ENCODE measurements around the gene KCTD5. TPM values are rescaled to one million over a fixed set of nuclear protein-coding genes. Genes with fewer than 3 reads are reported as not detected.
"Not testable (repeated sequence)": the region's sequence is repeated elsewhere in the genome, so short reads cannot be mapped to it uniquely, and the experiment has no call there.

Gene KCTD5
- total and polyA plus RNA-seq, 2 experiments from 2014 or later: 32.6 to 32.9 TPM

DNA sequence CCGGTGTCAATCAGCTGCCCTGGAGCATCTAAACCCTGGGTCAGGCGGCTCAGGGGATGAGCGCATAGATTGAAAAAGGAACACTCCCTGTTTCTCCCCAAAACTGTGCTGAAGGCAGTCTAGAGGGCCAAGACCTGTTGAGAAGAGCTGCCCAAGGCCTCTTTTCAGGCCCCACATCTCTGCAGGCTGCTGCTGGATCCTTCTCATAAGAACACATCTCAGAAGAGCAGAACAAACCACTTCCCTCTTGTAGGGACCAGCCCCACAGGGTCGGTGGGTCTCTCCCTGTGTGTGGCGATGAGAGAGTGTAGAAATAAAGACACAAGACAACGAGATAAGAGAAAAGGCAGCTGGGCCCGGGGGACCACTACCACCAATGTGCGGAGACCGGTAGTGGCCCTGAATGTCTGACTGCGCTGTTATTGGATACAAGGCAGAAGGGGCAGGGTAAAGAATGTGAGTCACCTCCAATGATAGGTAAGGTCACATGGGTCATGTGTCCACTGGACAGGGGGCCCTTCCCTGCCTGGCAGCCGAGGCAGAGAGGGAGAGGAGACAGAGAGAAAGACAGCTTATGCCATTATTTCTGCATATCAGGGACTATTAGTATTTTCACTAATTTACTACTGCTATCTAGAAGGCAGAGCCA is 22.2 kb upstream of the KCTD5 start:
- not testable (repeated sequence) for H3K36me3 ChIP-seq; H3K4me3 ChIP-seq; H3K9me3 ChIP-seq (ENCODE audit: low read depth); H3K27me3 ChIP-seq; DNase-seq (ENCODE audit: low read depth in 1 of 2, low spot score in 1 of 2); H3K4me1 ChIP-seq (ENCODE audit: low read depth)
- H3K27ac ChIP-seq: peak overlapping the region; percentile 7

GRCh38 chr16:2660755-2661373 is 21.5 kb upstream of the KCTD5 start:
- H3K36me3 ChIP-seq; H3K4me1 ChIP-seq (ENCODE audit: low read depth): not testable (repeated sequence)

DNA sequence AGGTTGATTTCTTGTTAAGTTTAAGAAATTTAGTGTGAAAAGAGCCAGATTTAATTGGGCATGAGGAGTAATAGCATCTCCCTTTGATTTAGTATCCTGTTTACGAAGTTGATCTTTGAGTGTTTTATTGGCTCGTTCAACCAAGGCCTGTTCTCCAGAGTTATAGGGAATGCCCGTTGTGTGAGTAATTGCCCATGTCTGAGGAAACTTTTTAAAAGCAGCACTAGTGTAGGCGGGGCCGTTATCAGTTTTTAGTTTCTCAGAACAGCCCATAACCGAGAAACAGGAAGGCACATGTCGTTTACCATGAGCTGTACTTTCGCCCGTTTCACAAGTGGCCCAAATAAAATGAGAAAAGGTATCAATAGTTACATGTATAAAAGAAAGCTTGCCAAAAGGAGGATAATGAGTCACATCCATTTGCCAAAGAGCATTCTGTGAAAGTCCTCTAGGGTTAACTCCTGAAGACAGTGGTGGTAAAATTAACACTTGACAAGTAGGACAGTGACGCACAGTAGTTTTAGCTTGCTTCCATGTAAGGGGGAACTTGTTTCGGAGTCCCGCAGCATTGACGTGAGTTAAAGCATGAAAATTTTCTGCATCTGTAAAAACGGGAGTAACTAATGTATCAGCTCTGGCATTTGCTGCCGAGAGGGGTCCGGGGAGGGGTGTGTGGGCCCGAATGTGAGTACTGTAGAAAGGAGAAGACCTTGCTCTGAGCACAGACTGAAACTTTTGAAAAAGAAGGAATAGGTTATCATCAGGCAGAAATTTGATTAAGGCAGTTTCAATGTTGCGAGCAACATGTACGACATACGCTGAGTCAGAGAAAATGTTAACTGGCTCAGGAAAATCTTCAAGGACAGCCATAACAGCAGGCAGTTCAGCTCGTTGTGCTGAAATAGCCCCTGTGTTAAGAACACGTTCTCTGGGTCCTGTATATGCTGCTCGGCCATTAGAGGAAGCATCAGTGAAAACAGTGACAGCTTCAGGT is 18.5 kb upstream of the KCTD5 start:
- Histone ChIP-seq H3K9me3 (ENCODE audit: low read depth) (no peaks in the 10 kb centered on the region), H3K36me3 (peaks cover 6% of the 10 kb centered on the region), H3K27ac (peak overlapping the region; percentile 22), H3K27me3 (no peaks in the 10 kb centered on the region), H3K4me1 (ENCODE audit: low read depth) (no peaks in the 10 kb centered on the region), H3K4me3 (no peak overlapping the region)
- TF ChIP-seq, protein P1, sequence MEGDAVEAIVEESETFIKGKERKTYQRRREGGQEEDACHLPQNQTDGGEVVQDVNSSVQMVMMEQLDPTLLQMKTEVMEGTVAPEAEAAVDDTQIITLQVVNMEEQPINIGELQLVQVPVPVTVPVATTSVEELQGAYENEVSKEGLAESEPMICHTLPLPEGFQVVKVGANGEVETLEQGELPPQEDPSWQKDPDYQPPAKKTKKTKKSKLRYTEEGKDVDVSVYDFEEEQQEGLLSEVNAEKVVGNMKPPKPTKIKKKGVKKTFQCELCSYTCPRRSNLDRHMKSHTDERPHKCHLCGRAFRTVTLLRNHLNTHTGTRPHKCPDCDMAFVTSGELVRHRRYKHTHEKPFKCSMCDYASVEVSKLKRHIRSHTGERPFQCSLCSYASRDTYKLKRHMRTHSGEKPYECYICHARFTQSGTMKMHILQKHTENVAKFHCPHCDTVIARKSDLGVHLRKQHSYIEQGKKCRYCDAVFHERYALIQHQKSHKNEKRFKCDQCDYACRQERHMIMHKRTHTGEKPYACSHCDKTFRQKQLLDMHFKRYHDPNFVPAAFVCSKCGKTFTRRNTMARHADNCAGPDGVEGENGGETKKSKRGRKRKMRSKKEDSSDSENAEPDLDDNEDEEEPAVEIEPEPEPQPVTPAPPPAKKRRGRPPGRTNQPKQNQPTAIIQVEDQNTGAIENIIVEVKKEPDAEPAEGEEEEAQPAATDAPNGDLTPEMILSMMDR (IDR thresholded peaks at IDR 0.05; ENCODE audit: low read depth, low read length): no peak
- DNase-seq (ENCODE audit: low read depth in 1 of 2, low spot score in 1 of 2): peak in 1 of 2 donors; percentile 57

More at GRCh38 chr16:2660755-2661373, 21.5 kb upstream of the KCTD5 start:
- not testable (repeated sequence) for H3K9me3 ChIP-seq (ENCODE audit: low read depth); H3K4me3 ChIP-seq; H3K27me3 ChIP-seq
- TF ChIP-seq, protein P1 (IDR thresholded peaks at IDR 0.05; ENCODE audit: low read depth, low read length): peak; percentile 51
- DNase-seq (ENCODE audit: low read depth in 1 of 2, low spot score in 1 of 2): peak; percentile 14 to 51
- H3K27ac ChIP-seq: peak overlapping the region; percentile 7

GRCh38 chr16:2664574-2664982 is 17.7 kb upstream of the KCTD5 start:
- H3K27me3 ChIP-seq: no peaks in the 10 kb centered on the region
- DNase-seq (ENCODE audit: low read depth in 1 of 2, low spot score in 1 of 2): no peak
- TF ChIP-seq, protein P1 (IDR thresholded peaks at IDR 0.05; ENCODE audit: low read depth, low read length): no peak
- no peaks in the 10 kb centered on the region for H3K9me3 ChIP-seq (ENCODE audit: low read depth)
- H3K36me3 ChIP-seq: peaks cover 12% of the 10 kb centered on the region
- H3K4me3 ChIP-seq: no peak overlapping the region
- no peak overlapping the region for H3K27ac ChIP-seq
- H3K4me1 ChIP-seq (ENCODE audit: low read depth): no peaks in the 10 kb centered on the region

DNA sequence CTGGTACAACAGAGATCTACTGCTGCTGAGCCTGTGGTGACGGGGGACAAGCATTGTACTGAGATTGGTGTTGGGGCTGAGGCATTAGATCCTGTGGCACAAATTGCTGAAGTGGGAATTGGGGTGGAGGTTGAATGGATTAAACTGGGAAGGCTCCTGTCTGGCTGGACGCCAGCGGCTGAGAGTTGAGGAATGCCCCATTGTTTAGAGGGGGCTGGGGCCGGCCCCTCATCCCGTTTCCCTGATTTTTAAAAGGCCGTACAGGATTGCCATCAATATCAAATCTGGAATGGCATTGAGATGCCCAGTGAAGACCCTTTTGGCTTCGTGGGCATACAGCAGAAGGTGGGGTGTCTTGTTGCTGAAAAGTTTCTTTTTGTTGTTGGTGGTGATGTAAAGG is 15.7 kb upstream of the KCTD5 start:
- peaks cover 12% of the 10 kb centered on the region for H3K36me3 ChIP-seq
- not testable (repeated sequence) for H3K27me3 ChIP-seq; H3K27ac ChIP-seq; H3K9me3 ChIP-seq (ENCODE audit: low read depth); H3K4me3 ChIP-seq; H3K4me1 ChIP-seq (ENCODE audit: low read depth); DNase-seq (ENCODE audit: low read depth in 1 of 2, low spot score in 1 of 2)

- not testable (repeated sequence) for DNase-seq (ENCODE audit: low read depth in 1 of 2, low spot score in 1 of 2); H3K27me3 ChIP-seq; H3K4me3 ChIP-seq; H3K4me1 ChIP-seq (ENCODE audit: low read depth); H3K27ac ChIP-seq; H3K9me3 ChIP-seq (ENCODE audit: low read depth)
- H3K36me3 ChIP-seq: peaks cover 12% of the 10 kb centered on the region
These were observed 12.7 kb upstream of the KCTD5 start for GRCh38 chr16:2669587-2669986.
